IPS DF 4.7 (cell line): Measurements from ENCODE around the gene THAP4.

Experiments used
- DNase-seq: peaks from one replicate; pipeline ENCODE4 v3.0.0-alpha.2; 2013; ENCODE audit warnings: low spot score; ENCODE audit errors: extremely low read depth

THAP4 gene

GRCh38 chr2:241639385-241639784 is 2.4 kb upstream of the THAP4 start:
- no peak for DNase-seq

- DNase-seq = no peak
These were observed 2.0 kb upstream of the THAP4 start for GRCh38 chr2:241638940-241639339.

GRCh38 chr2:241637795-241638660 is 1.1 kb upstream of the THAP4 start:
- DNase-seq = no peak

DNA sequence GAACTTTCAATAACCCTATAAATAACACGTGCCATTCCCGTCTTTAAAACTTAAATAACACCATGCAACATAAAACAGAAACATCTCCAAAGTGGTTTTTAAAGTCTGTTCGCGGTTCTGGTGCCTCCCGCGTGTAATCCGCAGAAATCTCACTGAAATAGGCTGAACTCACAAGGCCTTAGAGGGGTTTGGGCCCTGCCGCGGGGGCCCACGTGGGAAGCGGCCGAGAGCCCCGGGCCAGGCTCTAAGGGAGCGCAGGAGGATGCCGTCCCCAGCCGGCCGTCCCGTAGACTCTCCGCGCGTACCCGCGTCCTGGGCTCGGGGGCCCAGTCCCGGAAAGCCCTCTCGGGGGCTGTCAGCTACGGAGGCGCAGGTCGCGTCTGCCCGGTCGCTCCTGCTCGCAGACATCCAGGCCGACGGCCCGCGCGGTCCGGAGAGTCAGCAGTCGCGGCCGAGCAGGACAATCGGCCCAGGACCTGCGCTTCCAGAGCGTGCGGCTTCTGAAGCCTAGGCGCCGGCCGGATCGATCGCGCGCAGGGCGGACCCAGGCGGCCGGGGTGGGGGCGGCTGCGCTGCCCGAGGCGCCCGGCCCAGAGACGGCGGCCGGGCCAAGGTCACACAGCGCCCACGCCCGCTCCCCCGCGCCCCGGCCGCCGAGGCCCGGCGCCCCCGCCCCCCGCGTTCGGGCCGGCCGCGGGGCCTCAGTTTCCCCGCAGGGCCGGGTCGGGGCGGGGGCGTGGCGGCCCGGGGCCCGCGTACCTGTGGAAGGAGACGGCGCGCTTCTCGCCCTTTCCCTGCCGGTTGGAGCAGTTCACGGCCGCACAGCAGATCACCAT is 558 bp downstream of the THAP4 start:
- no peak for DNase-seq

GRCh38 chr2:241635756-241636155 is 1.2 kb downstream of the THAP4 start:
- no peak for DNase-seq

GRCh38 chr2:241633561-241633960 is 3.4 kb downstream of the THAP4 start:
- no peak for DNase-seq

DNA sequence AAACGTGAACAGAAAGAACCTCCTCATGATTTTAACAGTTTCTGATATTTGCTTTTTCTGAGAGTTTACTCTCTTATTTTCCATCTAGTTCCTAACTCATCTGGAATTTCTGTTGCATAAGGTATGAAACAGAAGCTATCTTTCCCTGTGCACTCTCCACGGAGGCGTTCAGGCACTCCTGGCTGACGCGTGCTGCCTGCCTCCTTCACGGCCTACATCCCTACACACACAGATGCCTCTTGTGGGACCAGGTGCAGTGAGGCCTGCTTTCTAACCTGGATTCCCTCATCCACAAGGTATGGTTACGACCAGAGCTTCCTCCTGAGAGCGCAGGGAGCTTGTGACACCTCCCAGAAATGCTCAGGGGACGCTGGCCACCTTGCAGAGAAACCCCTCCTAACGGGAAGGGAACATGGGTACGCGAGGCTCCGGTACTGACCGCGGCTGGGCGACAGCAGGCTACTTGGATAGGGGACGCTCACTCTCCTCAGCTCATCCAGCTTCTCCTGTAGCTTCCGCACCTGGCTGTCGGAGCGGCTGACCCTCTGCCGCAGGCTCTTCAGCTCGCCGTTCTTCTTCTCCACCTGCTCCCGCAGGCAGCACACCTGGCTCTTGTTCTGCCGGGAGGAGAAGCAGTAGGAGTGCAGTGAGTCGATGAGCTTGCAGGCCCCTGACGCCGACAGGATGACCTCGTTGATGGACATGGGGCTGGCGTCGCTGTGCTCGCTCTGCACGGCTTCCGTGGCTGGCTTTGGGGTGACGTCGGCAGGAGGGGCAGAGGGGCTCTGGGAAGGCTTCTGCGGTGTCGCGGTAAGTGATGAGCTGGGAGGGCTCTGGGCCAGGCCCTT is 4.3 kb downstream of the THAP4 start:
- no peak for DNase-seq

GRCh38 chr2:241629762-241630435 is 7.1 kb downstream of the THAP4 start:
- DNase-seq = no peak

GRCh38 chr2:241627675-241628074 is 9.3 kb downstream of the THAP4 start:
- DNase-seq = no peak

- no peak for DNase-seq
These were observed 16.6 kb downstream of the THAP4 start for GRCh38 chr2:241620419-241620769.

DNA sequence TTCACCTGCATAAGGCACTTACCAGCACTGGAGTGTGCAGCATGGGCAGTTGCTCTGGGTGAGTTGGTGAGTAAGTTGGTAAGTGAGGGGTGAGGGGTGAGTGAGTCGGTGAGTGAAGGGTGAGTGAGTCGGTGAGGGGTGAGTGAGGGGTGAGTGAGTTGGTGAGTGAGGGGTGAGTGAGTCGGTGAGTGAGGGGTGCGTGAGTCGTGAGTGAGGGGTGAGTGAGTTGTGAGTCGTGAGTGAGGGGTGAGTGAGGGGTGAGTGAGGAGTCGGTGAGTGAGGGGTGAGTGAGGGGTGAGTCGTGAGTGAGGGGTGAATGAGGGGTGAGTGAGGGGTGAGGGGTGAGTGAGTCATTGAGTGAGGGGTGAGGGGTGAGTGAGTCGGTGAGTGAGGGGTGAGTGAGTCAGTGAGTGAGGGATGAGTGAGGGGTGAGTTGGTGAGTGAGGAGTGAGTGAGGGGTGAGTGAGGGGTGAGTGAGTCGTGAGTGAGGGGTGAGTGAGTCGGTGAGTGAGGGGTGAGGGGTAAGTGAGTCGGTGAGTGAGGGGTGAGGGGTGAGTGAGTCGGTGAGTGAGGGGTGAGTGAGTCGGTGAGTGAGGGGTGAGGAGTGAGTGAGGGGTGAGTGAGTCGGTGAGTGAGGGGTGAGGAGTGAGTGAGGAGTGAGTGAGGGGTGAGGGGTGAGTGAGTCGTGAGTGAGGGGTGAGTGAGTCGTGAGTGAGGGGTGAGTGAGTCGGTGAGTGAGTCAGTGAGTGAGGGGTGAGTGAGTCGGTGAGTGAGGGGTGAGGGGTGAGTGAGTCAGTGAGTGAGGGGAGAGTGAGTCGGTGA is 17.1 kb downstream of the THAP4 start:
- no peak for DNase-seq

DNA sequence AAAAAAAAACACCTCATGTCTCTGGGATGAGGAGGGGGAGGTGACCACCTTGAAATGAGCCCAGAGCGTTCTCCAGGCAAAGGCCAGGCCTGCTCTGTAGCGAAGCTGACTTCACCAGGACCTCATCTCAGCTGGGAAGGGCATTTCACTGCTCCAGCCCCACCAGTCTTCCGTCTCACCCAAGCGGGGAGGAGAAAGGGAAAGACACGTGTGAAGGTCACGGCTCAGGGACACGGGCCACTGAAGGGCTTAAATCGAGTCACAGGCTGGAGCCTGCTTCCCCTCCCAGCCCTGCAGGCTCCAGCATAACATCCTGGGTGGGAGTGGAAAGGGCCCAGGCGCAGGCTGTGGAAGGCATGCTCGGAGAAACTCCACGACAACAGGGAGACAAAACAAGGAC is 18.1 kb downstream of the THAP4 start:
- DNase-seq = no peak

GRCh38 chr2:241618296-241618805 is 18.6 kb downstream of the THAP4 start:
- DNase-seq = no peak

DNA sequence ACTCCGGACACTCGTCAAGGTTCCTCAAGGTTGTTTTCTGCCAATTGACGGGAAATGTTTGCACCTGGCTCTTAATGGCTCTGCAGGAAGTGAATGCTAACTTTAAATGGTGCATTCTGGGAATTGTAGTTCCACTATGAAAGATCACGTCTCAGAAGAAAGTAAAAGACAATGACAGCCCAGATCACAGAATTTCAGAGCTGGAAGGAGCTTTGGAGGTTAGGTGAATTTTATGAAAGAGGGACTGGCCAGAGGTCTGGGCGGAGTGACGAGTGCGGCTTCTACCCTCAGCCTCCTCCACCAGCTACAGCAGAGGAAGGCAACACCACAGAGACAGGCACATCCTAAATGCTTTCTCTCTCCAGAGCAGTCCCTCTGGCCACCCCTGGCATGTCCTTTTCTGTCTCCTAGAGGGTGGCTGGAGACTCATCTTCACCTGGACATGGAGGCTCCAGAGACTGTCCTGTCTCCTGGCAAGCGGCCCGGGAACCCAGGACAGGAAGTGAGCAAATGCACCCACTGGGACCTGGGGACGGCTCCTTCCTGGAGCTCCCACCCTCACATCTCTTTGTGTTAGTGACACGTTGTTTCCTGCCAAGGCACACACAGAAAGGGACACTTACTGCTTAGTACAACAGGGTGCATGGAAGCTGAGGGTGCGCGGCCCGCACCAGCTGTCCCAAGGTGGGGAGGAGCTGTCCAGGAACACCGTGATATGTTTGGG is 19.4 kb downstream of the THAP4 start:
- no peak for DNase-seq

DNA sequence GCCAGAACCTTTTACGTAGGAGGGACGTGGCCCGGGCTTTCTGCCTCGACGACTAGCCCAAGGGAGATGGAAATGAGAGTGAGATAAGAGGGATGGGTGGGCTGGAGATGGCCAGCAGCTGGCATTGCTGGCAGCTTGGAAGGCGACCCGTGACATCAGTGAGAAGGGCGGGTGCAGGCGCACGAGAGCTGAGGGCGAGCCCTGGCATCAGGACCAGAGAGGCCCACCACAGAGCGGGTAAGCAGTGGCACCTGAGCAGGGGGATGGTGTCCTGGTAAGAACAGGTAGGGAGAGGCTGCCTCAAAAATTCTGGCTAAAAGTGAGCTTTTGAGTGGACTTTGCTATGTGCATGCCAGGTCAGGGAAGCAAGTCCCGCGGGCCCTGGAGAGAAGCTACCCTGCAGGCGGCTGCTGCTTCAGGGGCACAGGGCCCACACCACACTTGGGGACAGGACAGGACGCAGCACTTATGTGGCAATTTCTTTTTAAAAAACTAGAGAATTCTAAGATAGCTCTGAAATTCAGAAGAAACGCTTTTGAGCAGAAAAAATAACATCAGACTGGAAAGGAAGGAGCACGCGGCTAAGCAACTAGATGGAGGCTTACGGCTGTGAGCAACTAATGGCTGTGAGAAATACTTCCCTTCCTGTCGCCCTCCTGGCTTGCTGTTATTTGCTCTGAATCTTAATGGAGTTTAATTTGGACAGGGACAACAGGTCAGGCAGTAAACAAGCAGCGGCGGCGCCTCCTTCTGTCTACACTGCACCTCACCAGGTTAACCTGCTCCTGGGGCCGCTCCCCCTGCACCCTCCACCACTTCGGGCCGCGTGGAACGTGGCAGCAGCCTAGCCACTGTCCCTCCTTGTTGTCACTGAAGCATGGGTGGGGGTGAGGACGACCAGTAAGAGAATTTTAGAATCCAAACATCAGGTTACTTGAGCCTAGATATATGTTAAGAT is 20.5 kb downstream of the THAP4 start:
- DNase-seq = no peak

- DNase-seq = no peak
These were observed 21.4 kb downstream of the THAP4 start for GRCh38 chr2:241615522-241616052.

- no peak for DNase-seq
These were observed 21.9 kb downstream of the THAP4 start for GRCh38 chr2:241615041-241615440.
